NCI-H82 treated with DMSO at 0.1 percent for 48 hours (cell line): ENCODE data around the gene GMDS.
A peak's percentile ranks its signal among the peaks of the same experiment; 100 is the strongest.

Experiments
- DNase-seq: peaks from one replicate; lab custom pipeline; 2025; ENCODE audit not compliant: unreplicated experiment; lab: John Stamatoyannopoulos, UW

GMDS gene

DNA sequence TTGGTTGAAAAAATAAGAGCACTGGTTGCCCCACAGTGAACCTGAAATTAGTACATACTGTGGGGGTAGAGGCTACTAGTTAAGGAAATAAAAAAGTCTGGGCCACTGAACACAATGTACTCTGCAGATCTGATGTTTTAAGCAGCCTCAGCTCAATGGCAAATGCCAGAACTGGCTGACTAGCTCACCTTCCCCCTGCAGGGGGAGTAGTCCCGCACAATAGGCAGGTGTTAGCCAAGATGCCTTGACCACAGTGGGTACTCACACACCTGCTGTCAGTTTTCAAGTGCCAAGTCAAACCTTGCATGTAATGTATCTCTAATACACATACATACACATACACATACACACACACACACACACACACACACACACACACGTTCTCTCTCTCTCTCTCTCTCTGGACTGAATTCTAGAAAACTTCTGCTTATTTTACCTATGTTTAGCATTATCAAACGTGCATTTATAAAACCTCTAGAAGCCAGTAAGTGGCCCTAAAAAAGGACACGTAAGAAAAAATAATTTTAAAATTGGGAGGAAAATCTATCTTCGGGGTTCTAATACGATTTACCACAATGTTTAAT, 36.1 kb downstream of the GMDS start:
- DNase-seq: no peak

DNA sequence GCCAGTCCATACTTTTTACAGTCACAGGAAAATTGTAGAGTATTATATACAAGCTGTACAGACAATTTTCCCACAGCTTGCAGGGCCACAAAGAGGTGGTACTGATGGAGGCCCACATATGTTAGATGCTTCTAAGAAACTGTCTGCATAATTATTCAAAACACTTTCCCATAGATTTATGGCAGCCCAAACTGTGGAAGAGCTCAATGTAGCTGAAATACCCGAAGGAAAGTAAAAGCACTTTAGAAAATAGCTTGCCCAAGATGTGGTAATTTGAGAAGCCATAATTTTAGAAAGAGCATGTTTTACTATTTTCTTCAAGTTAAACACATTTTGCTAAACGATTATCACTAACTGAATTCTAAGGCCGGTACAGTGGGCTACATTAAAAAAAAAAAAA, 36.9 kb downstream of the GMDS start:
- DNase-seq: no peak

DNA sequence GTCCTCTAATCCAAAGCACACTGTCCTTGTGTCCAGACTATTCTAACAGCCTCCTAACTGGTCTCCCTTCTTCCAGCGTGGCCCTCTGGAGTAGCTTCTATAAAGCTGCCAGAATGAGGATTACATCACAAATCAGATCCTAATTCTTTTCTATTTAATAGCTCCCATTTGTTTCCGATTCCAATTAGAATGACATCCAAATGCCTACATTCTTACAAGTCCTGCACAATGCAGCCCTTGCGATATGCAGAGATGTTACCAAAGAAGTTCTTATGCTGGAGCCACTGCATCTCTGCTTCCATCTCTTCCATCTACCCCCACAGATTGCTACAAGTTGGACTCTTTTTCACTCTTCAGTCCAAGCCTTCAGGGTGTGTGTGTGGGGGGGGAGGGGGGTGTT, 40.0 kb downstream of the GMDS start:
- DNase-seq: no peak

DNA sequence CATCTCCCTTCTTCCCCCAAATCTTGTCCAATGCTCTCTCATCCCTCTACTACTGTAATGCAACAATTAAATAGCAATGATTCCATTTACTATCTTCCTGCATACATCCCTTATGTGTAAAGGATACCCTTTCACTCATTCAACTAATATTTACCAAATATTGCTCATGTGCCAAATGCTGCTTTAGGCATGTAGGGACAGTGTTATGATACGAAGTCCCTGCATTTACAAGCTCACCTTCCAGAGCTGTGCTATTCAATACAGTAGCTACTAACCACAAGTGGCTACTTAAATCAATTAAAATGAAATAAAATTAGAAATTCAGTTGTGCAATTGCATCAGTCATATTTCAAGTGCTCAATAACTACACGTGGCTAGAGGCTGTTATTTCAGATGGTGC, 41.1 kb downstream of the GMDS start:
- DNase-seq: no peak

DNA sequence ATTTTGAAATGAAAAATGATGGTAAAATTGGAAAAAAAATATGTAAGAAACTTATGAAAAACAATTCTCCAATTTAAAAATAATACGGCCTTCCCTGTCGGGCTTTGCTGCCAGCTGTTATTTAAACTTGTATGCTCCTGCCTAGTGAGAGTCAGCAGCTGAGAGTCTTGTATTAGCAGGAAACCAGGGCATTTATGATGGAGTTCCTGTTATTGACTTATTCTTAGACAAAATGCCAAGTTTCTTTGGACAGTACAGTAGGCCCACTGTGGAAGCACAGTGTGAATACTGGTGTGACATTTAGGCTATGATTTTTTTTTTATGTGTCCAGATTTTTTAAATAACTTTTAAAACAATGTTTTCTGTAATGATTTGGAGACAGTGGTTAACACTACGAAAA, 42.1 kb downstream of the GMDS start:
- DNase-seq: no peak

DNA sequence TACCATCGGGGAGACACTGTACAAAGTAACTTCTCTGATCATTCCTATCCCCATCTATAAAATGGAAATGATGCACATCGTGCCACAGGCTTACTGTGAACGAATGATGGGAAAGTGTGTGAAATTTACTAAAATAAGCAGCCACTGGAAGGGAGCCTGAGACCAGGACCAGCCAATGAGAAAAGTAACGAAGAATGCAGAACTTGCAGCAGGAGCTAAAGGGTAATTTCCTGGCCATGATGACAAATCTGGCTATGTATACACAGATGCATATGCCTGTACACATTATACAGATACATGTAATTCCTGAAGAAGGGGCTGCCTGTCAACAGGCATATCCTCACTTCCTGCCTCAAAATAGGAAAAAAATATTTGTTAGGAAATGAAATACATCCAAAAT, 47.4 kb downstream of the GMDS start:
- DNase-seq: no peak

DNA sequence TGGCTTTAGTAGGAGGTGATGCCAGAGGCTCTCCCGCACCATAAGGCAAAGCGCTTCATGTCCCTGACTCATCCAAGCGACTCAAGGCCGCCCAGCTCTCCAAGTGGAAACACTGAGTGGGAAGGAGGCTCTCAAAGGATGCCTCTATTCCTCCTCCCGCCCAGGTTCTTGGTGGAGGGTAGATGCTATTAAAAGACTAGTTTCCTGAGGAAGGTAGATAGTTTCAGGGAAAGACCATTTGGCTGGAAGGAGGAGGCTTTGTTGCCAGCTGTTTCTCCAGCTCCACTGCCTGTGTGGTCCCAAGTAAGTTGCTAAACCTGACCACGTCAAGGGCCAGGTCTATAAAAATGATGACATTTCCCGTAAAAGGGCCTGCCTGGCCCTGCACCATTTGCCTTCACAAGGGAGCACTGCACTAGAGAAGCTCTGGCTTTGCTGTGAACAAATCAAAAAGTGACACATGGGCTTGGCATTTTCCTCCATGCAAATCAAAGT, 48.2 kb downstream of the GMDS start:
- DNase-seq: no peak

DNA sequence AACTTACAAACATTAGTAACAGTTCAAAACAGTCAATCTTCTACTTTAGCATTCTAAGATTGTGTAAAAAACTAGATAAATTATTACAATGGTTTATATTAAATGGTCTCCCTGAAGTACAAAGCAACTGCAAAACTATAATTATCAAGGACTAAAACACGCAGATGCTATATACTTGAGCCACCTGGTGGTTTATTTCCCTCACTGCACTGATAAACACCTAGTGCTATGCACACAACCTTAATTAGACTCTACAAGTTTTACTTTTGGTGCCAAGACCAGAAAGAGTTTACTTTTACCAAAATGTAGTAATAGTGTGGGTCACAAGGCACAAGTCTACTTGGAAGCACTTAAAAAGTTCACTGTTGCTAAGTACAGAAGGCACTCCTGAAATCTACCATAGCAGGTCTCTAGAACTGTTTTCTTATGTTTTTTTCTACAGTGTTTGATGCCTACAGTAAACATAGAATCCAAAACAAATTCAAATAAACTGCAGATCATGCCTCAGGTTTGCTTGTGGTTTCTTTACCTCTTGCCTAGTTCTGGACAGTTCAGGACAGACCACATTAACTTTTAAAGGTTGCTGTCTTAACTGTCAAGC, 49.2 kb downstream of the GMDS start:
- DNase-seq: peak; percentile 30

DNA sequence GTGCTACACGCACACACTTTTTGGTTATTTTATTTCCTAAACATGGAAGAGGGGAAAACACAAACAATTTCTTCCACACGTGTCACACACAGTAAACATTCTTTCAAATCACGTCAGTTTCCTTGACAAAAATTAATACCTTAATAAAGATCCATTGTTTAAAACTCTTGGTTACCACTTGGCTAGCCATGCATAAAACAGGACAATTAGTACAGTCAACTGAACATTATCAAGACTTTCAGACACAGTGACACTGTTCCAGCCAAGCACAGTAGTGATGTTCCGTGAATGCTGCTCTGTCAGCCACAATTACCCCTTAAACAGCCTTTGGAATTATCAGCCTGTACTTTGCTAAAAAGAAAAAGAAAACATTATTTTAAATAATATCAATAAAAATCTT, 50.8 kb downstream of the GMDS start:
- no peak for DNase-seq

DNA sequence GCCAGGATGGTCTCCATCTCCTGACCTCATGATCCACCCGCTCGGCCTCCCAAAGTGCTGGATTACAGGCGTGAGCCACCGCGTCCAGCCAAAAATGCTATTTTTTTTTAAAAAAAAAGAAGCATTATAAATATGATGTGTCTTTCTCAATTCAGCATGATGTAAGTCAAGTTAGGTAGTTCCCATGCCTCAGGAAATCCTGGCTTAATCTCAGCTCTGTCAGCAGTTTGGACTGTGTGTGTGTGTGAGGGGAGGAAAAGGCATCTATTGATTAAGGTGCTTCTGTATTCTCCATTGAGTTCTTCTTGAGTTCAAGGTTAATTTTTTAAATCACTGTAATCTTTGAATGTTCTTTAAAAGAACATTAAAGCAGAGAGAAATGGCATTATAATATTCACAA, 51.5 kb downstream of the GMDS start:
- DNase-seq: no peak

DNA sequence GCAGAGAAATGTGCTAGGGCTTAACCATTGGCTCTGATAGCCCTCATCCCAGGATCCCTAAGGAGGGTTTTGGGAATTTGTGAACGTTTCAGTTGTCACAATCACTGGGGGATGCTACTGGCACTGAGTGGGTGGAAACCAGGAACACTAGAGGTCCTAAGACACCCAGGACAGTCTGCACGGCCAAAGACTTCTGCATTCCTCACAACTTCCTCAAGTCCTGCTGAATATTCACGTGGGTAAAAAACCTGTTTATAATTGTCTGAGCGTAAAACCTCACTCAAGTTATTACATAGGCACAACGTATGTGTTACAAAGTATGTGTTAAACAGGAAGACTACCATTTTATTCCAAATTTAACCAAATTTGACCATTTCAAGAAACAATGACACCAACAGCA, 52.4 kb downstream of the GMDS start:
- DNase-seq: no peak

DNA sequence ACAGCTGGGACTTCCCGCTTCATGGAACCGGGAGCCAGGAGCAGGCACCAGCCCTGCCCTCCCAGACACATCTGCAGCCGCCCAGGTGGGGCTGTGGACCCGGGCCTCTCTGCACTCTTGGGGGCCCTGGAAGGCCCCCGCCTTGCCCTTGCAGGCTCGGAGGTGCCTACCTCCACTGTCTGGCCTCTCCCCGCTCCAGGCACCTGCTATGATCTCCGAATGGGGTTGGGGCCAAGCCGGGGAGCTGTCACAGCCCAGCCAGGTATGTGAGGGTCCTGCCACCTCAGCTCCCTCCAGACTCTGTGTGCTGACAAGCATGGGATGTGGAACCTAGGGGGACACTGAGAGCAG, 54.0 kb downstream of the GMDS start:
- no peak for DNase-seq

DNA sequence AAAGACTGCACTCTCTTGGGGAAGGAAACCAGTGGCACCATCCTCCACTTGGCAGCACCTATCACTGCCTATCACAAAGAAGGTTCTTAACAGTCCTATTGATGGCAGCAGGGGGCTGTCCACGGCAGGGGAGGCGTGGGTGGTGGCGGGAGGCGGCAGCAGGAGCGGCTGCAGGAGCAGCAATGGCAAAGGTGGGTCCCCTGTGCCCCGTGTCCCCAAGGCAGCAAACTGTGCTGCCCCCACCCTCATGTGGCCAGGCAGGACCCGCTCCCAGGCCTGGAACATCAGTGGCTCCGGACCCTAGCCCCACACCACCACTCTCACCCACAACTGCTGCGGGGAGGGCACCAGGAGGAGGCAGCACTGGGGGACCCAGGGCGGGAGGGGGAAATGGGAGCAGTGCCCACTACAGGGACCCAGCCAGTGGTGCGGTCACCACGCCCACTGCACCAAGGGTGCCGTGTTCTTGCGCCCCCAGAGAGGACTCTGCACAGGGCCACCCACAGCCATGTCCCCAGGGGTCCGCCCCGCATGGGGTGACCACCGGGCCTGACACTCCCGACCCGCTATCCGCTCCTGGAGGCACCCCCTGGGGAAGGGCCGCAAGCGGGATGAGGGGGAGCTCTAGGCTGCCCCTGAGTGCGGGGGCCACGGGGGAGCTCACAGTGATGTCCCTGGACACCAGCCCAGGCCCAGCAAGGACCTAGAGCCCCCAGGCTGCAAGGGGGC, 54.6 kb downstream of the GMDS start:
- DNase-seq: no peak

DNA sequence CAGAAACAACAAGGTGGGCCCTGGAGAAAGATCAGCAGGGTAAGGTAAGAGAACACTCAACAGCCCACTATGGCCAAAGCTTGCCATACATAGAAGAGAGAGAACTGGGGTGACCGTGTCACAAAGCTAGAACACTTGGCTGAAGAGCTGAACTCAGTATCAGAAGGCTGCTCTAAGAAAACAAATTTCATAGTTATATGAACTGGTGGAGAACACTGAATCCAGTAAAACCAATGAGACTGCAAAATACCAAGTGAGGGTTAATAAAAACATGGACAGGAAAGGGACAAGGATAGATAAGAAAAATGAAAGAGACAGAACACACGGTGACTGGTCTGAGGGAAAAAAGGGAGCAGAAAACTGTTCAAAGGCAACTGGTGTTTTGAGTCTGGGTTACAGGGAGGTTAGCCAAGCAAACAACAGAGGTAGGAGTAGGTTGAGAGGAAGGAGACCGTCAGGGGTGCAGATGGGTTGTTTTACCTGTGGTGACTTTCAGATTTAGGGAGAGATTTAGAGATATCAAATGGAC, 56.5 kb downstream of the GMDS start:
- no peak for DNase-seq

DNA sequence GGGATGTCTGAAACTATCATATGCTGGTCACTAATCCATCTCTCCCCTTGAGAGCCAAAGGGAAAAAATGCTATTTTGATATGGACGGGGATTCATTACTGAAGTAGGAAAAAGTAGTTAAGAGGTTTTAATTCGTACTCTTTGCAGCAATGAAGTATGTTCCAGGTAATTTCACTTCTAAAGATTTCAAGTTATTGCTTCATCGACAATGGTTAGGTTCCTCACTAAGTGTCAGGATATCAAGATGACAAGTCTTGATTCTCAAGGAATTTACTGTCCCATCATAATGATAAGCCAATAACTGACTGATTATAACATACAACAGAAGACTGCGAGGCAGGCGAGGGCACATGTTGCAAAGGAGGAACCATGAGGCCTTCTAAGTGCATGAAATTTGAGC, 57.0 kb downstream of the GMDS start:
- no peak for DNase-seq

DNA sequence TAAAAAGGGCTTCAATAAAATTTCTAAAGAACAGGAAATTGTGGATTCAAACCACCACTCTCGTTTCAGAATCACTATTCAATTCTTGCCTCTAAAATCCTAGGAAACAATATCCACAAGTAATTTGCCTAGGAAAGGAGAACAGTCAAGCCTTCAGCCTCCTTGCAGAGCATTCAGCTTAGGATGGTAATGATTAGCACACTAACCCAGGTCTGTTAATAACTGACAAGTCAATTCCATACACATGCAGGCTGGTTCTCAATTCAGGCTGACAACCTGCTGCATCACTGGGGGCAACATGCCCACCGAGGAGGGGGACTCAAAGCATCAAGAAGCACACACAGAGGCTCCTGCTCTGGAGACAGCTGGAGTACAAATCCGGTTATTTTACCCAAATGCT, 57.6 kb downstream of the GMDS start:
- DNase-seq: no peak

DNA sequence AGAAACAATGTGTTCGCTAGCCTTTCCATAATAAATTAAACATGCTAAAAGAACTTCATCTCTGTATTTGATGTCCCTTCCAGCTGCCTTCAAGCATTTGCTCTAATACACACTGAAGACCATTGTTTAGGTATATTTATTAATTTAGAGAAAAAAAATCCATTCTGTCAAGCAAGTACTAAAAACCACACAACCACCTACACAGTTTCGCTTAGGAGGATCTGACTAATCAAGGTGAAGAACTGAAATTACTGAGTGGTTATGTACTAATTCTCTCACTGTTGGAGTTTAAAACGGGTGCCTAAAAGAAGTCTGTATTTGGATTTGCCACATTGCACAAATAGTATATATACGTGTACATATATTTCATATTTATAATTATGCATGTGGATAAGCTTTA, 58.9 kb downstream of the GMDS start:
- DNase-seq: no peak

DNA sequence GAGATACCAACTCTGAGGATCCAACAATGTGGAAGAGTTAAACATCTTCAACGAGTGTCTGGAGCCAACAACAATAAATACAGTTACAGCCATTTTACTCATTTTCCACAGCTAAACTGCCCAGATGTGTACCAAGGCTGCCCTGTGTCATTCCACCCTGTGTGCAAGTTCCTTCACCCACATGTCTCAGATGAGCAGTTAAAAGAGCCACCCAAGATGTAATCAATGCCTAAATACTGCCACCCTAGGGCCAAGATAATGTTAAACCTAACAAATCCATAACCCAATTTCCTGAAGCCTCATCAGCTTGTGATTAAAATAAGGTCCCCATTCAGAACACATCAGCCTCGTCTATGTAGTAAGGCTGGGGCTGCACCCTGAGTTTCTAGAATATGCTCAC, 59.9 kb downstream of the GMDS start:
- no peak for DNase-seq

DNA sequence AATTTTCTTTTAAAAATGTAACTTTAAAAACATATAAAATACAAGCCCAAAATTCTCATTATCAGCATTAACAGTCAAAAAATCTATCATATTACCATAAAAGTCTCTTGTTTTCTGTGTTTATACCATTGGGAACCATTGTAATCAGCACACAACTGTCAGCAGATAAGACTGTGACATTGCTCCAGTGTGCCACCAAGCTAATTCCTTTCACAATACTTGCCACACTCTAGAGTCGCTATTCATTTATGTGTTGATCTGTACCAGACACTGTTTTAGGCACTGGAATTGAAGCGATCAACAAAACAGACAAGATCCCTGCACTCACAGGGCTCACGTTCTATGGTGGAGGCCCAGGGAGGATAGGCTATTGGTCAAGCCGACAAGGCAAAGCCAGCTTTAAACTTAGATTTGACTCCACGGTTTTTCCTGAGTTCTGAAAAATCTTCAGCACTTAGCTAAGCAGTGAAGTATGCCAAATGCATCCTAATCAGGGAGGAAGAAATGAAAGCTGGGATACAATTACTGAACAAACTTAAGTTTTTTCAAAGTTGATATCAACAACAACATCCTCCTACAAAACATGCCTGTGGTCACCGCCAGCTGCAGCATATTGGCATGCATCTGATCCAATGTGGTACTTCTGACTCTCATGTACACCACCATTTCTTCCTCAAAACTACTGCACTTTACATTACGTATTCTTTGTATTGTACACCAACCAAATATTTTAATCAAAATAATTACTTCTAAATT, 60.5 kb downstream of the GMDS start:
- DNase-seq: no peak

DNA sequence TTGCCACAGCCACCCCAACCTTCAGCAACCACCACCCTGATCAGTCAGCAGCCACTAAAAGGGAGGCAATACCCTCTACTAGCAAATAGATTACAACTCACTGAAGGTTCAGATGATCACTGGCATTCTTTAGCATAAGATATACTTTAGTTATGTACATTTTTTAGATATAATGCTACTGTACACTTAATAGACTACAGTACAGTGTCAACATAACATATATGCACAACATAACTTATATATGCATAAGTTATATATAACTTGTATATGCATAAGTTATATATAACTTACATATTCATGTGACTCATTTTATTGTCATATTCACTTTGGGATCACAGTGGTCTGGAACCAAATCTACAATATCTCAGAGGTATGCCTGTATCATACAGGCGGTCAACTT, 61.7 kb downstream of the GMDS start:
- no peak for DNase-seq

DNA sequence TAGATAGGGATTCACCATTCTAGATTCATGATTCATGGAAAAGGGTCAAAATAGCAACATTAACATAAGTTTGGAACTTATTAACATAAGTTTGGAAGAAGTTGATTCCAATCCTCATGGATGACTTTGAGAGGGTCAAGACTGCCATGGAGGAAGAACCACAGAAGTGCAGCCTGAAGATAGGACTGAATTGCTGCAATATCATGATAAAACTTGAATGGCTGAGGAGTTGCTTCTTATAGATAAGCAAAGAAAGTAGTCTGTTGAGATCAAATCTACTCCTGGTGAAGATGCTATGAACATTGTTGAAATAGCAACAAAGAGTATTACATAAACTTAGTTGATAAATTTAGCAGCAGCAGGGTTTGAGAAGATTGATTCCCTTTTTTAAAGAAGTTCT, 62.2 kb downstream of the GMDS start:
- no peak for DNase-seq

DNA sequence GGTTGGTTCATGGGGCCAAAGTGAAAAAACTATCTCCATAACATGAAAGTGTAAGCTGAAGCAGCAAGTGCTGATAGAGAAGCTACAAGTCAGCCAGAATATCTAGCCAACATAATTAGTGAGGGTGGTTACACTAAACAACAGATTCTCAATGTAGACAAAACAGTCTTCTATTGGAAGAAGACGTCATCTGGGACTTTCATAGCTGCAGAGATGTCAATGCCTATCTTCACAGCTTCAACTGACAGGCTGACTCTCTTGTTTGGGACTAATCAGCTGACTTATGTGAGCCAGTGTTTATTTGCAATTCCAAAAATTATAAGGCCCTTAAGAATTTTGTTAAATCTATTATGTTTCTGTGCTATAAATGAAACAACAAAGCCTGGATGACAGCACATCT, 63.2 kb downstream of the GMDS start:
- no peak for DNase-seq
